HG03469 (cell line): ENCODE results near the gene MAN1C1.

ENCODE experiments used
- ATAC-seq: cut with Tn5 transposase; IDR thresholded peaks from one replicate; pipeline ENCODE4 v1.9.1; 2021; ENCODE audit warnings: mild to moderate bottlenecking, moderate library complexity, moderate number of reproducible peaks; ENCODE audit not compliant: unreplicated experiment

Gene MAN1C1

GRCh38 chr1:25808481-25809244, 192.1 kb downstream of the MAN1C1 start:
- ATAC-seq, result no peak

GRCh38 chr1:25809283-25809926, 192.8 kb downstream of the MAN1C1 start:
- no peak for ATAC-seq

DNA sequence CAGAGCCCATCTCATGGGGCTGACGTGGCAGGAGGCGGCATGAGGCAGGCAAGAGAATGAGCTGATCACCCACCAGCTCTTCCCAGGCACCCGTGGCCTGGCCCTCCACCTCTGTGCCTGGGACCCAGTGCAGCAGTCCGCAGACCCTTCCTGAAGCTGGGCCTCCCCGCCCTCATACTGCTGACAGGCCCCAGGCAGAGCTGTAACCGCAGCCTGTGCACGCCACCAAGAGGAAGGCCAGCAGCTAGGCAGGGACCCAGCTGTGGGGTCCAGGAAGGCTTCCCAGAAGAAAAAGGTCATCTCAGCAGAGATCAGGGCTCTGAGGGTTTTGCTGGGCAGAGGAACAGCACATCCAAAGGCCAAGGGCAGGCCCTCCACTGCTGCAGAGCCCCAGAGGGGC, 193.3 kb downstream of the MAN1C1 start:
- no peak for ATAC-seq

GRCh38 chr1:25810341-25811299, 194.0 kb downstream of the MAN1C1 start:
- no peak for ATAC-seq

DNA sequence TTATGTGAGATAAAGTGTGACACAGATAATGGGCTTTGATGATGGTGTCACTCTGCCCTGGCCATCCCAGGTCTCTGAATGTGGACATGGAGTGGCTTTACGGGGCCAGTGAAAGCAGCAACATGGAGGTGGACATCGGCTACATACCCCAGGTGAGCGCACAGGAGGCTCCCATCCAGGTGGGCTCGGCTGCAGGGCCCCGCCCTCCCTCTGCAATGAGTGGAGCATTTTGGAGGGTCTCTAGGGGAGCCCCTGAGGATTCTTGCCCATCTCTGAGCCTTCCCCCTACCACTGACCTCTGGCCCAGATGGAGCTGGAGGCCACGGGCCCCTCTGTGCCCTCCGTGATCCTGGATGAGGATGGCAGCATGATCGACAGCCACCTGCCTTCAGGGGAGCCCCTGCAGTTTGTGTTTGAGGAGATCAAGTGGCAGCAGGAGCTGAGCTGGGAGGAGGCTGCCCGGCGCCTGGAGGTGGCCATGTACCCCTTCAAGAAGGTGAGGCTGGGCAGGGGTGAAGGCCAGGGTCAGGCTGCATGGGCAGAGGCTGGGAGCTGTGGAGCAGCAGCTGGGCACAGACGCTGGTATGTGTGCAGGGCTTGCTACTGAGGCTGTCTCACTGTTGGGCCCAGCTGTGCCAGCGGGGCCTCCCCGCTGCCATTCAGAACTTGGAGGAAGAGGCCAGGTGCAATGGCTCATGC, 194.9 kb downstream of the MAN1C1 start:
- no peak for ATAC-seq

GRCh38 chr1:25813071-25813733, 196.6 kb downstream of the MAN1C1 start:
- no peak for ATAC-seq

DNA sequence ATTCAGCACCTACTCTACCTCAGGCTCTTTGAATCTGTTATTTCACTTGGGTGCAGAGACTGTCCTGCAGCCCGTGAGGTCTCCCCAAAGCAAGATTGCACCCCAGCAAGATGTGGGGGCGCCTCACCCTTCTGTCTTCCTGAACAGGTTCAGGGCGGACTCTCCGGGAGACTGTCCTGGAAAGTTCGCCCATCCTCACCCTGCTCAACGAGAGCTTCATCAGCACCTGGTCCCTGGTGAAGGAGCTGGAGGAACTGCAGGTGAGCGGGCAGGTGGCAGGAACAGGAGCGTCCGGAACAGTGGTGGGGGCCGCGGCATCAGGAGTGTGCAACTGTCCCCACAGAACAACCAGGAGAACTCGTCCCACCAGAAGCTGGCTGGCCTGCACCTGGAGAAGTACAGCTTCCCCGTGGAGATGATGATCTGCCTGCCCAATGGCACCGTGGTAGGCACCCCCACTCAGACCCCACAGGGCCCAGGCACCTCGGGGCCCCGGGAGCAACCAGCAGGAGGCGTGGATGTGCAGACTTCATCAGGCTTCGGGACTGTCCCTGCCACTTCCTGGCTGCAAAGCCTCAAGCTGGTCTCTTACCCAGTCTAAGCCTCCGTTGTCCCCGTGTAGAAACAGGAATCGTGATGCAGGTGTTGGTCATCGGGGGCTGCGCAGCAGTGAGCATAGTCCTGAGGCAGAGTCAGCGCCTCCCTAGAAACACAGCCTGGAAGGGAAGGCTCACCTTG, 197.3 kb downstream of the MAN1C1 start:
- ATAC-seq, result no peak

GRCh38 chr1:25814549-25815087, 198.0 kb downstream of the MAN1C1 start:
- ATAC-seq, result no peak

GRCh38 chr1:25815208-25816111, 198.9 kb downstream of the MAN1C1 start:
- no peak for ATAC-seq

- no peak for ATAC-seq
Measured at GRCh38 chr1:25816112-25816718, 199.6 kb downstream of the MAN1C1 start.

- no peak for ATAC-seq
Measured at GRCh38 chr1:25817840-25818501, 201.4 kb downstream of the MAN1C1 start.

- ATAC-seq, result no peak
Measured at GRCh38 chr1:25818569-25818968, 202.0 kb downstream of the MAN1C1 start.

- ATAC-seq, result peak; percentile 51
Measured at GRCh38 chr1:25819491-25820246, 203.1 kb downstream of the MAN1C1 start, which contains the start of gene MTFR1L. Gene MTFR1L, plus strand, starts transcription at chr1:25819954. Its CDS starts 3,151 bp downstream, at chr1:25823105.

- ATAC-seq, result peak; percentile 30
Measured at GRCh38 chr1:25820247-25821111, 203.9 kb downstream of the MAN1C1 start.

DNA sequence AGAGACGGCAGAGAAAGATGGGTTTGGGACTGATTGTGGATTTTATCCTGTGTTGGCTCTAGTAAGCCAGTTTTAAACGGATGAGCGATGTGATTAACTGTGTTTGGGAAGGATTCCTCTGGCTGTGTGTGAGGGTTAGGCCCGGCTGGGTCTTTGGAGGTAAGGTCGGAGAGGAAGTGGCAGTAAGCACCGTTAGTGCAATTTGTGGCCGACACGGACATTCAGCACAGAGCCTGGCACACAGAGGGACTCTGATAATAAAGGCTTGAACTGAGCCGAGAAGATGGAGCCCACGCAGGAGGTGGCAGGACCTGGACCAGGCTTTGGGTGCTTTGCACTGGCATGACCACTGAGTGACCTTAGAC, 204.5 kb downstream of the MAN1C1 start:
- ATAC-seq, result no peak
